GM06990 (cell line): ENCODE results near the gene RFX4.

ENCODE experiments used
- DNase-seq: peaks from one replicate; pipeline ENCODE4 v3.0.0-alpha.2; 2011; ENCODE audit not compliant: insufficient read length; ENCODE audit errors: extremely low read depth
- H3K27me3 ChIP-seq: replicated peaks from 2 replicates; pipeline ENCODE4 v1.6.0; 2011; ENCODE audit warnings: low read length; ENCODE audit not compliant: control insufficient read depth, insufficient read depth
- H3K36me3 ChIP-seq: 2 replicates; pipeline ENCODE4 v1.5.1; 2011; ENCODE audit warnings: low read length; ENCODE audit not compliant: control insufficient read depth, insufficient read depth
- H3K4me3 ChIP-seq: replicated peaks from 2 replicates; pipeline ENCODE4 v1.5.1; 2011; ENCODE audit warnings: low read depth, mild to moderate bottlenecking, control low read depth, low read length
- CTCF ChIP-seq: IDR thresholded peaks from 2 replicates; pipeline ENCODE4 v1.5.1; 2011; ENCODE audit warnings: low read length, control low read depth, mild to moderate bottlenecking, inconsistent platforms; ENCODE audit not compliant: insufficient read depth, poor library complexity, severe bottlenecking

RFX4 gene

DNA sequence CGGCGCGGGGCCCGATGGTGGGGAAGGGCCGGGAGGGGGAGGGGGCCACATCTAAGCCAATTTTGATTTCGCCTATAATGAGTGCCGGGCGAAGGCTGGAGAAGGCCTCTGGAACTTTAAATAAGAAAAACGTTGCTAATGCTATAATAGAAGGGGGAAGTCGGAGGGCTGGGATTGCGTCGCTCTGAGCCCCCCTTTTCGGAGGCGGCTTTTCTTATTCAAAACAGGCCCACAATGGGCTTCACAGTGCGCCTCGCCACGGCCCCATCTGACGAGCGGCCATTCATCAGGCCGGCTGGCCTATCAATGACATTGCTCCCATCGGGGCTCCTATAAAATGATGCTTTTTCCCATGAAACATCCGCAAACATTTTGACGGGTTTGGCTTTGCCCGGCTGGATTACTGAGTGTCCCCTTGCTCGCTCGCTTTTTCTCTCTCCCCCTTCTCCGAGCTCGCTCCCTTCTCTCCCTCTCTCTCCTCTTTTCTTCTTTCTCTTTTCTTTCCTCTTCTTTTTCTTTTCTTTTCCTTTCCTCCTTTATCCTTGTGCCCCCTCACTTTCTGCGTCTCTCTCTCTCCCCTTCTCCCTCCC is at the start of gene RFX4:
Gene RFX4, plus strand, starts transcription at position 364 of the 590 bp plus-strand sequence. CDS start 317 bp downstream, outside the sequence.
- DNase-seq, result no peak
- H3K36me3 ChIP-seq, result no peaks in the 10 kb centered on the region
- H3K27me3 ChIP-seq, result peaks cover 5% of the 10 kb centered on the region; the same call in 1 of the 2 replicates
- TF ChIP-seq CTCF, result no peak
- no peak within 1 kb of the TSS for H3K4me3 ChIP-seq

DNA sequence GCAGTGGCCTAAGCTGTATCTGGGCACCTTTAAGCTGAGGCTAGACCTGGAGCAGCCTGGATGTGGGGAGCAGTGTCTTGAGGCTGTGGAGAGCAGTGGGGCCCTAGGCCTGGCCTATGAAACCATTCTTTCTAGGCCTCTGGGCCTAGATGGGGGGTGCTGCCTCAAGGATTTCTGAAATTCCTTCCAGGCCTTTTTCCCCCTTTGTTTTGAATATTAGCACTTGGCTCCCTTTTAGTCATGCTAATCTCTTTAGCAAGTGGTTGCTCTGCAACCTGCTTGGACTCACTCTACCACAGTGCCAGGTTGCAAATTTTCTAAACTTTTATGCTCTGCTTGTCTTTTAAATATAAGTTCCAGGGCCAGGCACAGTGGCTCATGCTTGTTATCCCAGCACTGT is 41.6 kb upstream of the RFX4 start:
- Histone ChIP-seq H3K27me3 (no peaks in the 10 kb centered on the region), H3K36me3 (no peaks in the 10 kb centered on the region), H3K4me3 (no peak overlapping the region)
- DNase-seq, result no peak
- no peak for TF ChIP-seq CTCF

- Histone ChIP-seq H3K4me3 (no peak overlapping the region), H3K36me3 (no peaks in the 10 kb centered on the region), H3K27me3 (no peaks in the 10 kb centered on the region)
- TF ChIP-seq CTCF, result no peak
- no peak for DNase-seq
Observed at GRCh38 chr12:106551410-106551809, 31.4 kb upstream of the RFX4 start.

- DNase-seq, result no peak
- no peaks in the 10 kb centered on the region for H3K27me3 ChIP-seq
- no peak for TF ChIP-seq CTCF
- H3K4me3 ChIP-seq, result no peak overlapping the region
- no peaks in the 10 kb centered on the region for H3K36me3 ChIP-seq
Observed at GRCh38 chr12:106552228-106552627, 30.6 kb upstream of the RFX4 start.

DNA sequence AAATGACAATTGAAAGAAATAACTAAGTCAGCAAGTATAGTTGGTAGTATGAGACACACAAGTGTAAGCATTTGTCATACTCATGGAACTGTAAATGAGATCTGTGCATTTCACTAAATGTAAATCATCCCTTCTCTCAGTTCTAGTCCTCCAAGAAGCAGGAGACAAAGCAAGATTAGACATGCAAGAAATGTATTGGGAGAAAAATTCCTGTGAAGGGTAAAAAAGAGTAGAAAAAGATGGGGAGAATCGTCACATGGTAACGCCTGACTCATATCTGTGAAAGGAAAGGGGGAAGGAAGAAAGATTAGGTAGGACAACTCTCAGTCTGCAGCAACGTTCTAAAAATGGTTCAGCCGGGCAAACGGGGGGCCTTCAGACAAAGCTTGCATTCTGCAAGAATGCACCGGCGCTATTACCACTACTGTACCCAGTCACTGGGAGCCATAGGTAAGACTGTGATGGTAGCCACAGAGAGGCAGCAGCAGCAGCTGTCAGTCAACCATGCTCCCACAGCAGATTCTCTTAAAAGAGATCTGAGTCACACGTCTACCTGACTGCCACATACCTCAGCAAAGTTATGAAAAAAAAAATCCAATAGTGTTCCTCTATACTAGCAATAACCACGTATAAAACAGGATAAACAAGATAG is 18.0 kb upstream of the RFX4 start:
- H3K4me3 ChIP-seq, result no peak overlapping the region
- no peak for TF ChIP-seq CTCF
- H3K27me3 ChIP-seq, result no peaks in the 10 kb centered on the region
- DNase-seq, result no peak
- no peaks in the 10 kb centered on the region for H3K36me3 ChIP-seq

DNA sequence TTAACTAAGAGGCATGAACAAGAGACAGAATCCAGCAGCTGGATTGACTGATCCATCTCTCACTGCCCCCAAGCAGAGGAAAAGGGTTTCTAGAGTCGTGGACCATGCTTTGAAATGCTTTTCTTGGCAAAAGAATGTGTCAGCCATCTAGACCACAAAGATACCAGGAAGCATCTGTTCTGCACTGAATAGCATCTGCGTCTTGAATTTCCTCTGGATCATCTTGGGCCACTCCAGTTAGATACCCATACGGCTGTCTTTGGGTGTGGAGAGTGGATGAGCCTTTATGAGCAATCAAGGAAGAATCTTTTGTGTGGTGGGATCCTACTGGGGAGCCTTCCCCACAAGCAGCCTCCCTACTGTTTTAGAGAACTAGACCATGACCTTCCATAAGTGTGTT is 16.0 kb upstream of the RFX4 start:
- no peak for DNase-seq
- Histone ChIP-seq H3K4me3 (no peak overlapping the region), H3K36me3 (no peaks in the 10 kb centered on the region), H3K27me3 (no peaks in the 10 kb centered on the region)
- no peak for TF ChIP-seq CTCF
